ENCODE results near the gene CERS6.

DNA sequence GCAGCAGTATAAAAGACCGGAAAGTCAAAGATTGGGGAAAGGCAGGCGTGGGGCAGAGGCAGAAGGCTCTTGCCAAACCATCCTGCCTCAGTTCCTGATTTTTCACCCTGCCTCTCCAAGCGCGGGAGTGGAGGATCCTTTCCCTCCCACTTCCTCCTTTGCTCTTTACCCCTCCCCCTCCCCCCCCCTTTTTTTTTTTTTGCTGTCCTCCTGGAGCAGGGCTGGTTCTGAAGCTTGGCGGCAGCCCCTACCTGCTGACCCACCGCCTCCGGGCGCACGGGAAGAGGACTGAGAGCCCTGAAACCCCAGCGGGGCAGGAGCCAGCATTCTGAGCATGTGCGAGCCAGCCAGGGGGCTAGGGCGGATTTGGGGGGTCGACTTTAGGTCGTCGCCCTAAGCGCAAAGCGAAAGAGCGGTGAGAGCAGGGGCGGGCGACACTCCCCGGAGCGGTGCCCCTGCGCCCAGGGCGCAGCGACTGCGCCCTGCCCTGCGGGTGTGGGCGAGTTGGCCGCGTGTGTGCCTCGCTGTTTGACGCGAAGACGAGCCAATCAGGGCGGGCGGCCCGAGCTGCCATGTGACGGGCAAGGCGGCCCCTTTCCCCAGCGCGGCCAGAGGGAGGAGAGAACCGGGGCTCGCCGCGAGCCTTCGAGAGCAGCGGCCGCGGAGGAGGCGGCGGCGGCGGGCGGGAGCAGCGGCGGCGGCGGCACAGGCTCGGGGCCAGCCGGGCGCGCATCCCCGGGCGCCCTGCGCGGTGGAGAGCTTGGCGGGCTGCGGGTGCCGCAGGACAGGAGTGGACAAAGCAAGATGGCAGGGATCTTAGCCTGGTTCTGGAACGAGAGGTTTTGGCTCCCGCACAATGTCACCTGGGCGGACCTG lies at the start of gene CERS6:
- TF ChIP-seq SMC3 (conservative IDR thresholded peaks at IDR 0.05; ENCODE audit: poor library complexity) (no peak), EP300 (conservative IDR thresholded peaks at IDR 0.05; ENCODE audit: poor library complexity, severe bottlenecking) (peak; percentile 26)
- TF ChIP-seq, protein P1, sequence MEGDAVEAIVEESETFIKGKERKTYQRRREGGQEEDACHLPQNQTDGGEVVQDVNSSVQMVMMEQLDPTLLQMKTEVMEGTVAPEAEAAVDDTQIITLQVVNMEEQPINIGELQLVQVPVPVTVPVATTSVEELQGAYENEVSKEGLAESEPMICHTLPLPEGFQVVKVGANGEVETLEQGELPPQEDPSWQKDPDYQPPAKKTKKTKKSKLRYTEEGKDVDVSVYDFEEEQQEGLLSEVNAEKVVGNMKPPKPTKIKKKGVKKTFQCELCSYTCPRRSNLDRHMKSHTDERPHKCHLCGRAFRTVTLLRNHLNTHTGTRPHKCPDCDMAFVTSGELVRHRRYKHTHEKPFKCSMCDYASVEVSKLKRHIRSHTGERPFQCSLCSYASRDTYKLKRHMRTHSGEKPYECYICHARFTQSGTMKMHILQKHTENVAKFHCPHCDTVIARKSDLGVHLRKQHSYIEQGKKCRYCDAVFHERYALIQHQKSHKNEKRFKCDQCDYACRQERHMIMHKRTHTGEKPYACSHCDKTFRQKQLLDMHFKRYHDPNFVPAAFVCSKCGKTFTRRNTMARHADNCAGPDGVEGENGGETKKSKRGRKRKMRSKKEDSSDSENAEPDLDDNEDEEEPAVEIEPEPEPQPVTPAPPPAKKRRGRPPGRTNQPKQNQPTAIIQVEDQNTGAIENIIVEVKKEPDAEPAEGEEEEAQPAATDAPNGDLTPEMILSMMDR (IDR thresholded peaks at IDR 0.05; ENCODE audit: poor library complexity, severe bottlenecking) = peak; percentile 24
